ENCODE measurements around the gene MPP1.
"Not testable (repeated sequence)": the region's sequence is repeated elsewhere in the genome, so short reads cannot be mapped to it uniquely, and the experiment has no call there.

DNA sequence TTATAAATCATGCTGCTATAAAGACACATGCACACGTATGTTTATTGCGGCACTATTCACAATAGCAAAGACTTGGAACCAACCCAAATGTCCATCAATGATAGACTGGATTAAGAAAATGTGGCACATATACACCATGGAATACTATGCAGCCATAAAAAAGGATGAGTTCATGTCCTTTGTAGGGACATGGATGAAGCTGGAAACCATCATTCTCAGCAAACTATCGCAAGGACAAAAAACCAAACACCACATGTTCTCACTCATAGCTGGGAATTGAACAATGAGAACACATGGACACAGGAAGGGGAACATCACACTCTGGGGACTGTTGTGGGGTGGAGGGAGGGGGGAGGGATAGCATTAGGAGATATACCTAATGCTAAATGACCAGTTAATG is 20.3 kb upstream of the MPP1 start:
- TF ChIP-seq, protein P1, sequence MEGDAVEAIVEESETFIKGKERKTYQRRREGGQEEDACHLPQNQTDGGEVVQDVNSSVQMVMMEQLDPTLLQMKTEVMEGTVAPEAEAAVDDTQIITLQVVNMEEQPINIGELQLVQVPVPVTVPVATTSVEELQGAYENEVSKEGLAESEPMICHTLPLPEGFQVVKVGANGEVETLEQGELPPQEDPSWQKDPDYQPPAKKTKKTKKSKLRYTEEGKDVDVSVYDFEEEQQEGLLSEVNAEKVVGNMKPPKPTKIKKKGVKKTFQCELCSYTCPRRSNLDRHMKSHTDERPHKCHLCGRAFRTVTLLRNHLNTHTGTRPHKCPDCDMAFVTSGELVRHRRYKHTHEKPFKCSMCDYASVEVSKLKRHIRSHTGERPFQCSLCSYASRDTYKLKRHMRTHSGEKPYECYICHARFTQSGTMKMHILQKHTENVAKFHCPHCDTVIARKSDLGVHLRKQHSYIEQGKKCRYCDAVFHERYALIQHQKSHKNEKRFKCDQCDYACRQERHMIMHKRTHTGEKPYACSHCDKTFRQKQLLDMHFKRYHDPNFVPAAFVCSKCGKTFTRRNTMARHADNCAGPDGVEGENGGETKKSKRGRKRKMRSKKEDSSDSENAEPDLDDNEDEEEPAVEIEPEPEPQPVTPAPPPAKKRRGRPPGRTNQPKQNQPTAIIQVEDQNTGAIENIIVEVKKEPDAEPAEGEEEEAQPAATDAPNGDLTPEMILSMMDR (IDR thresholded peaks at IDR 0.05), result not testable (repeated sequence)
- TF ChIP-seq POLR2A (IDR thresholded peaks at IDR 0.05), result not testable (repeated sequence)
